Neutrophil (primary cell): Measurements from ENCODE around the gene GAD2.

Experiments
- H3K27ac ChIP-seq: fragments of 200-600 bp; sonication (generic); 2 replicates; pipeline ENCODE4 v1.5.1; 2016; ENCODE audit warnings: mild to moderate bottlenecking, moderate library complexity
- H3K27me3 ChIP-seq: fragments of 200-600 bp; sonication (generic); 2 replicates; pipeline ENCODE4 v1.6.0; 2016; ENCODE audit warnings: mild to moderate bottlenecking
- H3K36me3 ChIP-seq: fragments of 200-600 bp; sonication (generic); 2 replicates; pipeline ENCODE4 v1.5.1; 2017
- H3K4me1 ChIP-seq, 2 experiments: fragments of 200-600 bp in 1 of 2; sonication (generic) in 1 of 2; 1 replicate in 1 of 2; 2 replicates in 1 of 2; pipeline versions ENCODE4 v1.5.1 to v1.6.1; 2013 to 2016; ENCODE audit warnings: low read depth in 1 of 2, low read length in 1 of 2, mild to moderate bottlenecking in 1 of 2, moderate library complexity in 1 of 2; ENCODE audit not compliant: control insufficient read depth in 1 of 2, insufficient read depth in 1 of 2
- H3K4me3 ChIP-seq, 2 experiments: fragments of 200-600 bp in 1 of 2; sonication (generic) in 1 of 2; 1 replicate in 1 of 2; 2 replicates in 1 of 2; pipeline ENCODE4 v1.5.1; 2013 to 2016; ENCODE audit warnings: low read depth in 1 of 2, low read length in 1 of 2, mild to moderate bottlenecking in 1 of 2, moderate library complexity in 1 of 2
- H3K9me3 ChIP-seq: fragments of 200-600 bp; sonication (generic); 2 replicates; pipeline ENCODE4 v1.5.1; 2016
- CTCF ChIP-seq: fragments of 200-600 bp; sonication (generic); IDR thresholded peaks from 2 replicates; pipeline ENCODE4 v1.5.1; 2016; ENCODE audit warnings: antibody characterized with exemption

Gene GAD2

DNA sequence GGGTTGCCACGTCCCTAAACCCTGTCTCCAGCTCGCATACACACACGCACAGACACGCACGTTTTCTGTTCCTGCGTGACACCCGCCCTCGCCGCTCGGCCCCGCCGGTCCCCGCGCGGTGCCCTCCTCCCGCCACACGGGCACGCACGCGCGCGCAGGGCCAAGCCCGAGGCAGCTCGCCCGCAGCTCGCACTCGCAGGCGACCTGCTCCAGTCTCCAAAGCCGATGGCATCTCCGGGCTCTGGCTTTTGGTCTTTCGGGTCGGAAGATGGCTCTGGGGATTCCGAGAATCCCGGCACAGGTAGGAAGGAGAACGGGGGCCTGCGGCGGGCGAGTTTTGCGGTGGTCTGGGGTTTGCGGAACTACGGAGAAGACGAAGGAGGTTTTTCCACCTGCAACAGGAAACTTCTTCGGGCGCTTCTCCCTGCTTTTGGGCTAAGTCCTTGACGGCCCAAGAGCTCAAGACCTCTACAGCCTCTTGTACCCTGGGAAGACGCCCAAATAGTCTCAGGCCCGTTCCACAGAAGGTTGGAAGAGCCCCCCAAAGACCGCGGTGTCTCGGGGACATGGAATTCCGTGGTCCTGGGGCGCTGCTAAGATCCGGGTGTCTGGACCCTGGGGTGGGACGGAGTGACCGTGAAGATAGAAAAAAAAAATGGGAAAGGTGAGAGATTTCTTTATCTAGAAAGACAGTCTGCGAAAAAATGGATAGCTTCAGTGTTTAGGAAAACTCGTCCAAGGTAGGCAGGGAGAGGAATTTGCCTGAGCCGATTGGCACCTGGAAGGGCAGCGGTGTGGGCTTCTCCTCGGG is at the start of gene GAD2:
Gene GAD2, plus strand, starts transcription at position 190 of the 811 bp plus-strand sequence. Its CDS starts 36 bp downstream, at position 226.
- H3K9me3 ChIP-seq = no peaks in the 10 kb centered on the region
- peaks cover 100% of the 10 kb centered on the region for H3K27me3 ChIP-seq
- H3K4me1 ChIP-seq = no peaks in the 10 kb centered on the region
- no peak for TF ChIP-seq CTCF
- no peaks in the 10 kb centered on the region for H3K36me3 ChIP-seq
- H3K27ac ChIP-seq = no peak within 1 kb of the TSS
- no peak within 1 kb of the TSS for H3K4me3 ChIP-seq

GRCh38 chr10:26169466-26169865 is 47.1 kb upstream of the GAD2 start:
- Histone ChIP-seq H3K9me3 (no peaks in the 10 kb centered on the region), H3K4me1 (no peaks in the 10 kb centered on the region), H3K27ac (no peak overlapping the region), H3K27me3 (peaks cover 42% of the 10 kb centered on the region), H3K4me3 (no peak overlapping the region), H3K36me3 (no peaks in the 10 kb centered on the region)
- no peak for TF ChIP-seq CTCF

GRCh38 chr10:26172131-26172530 is 44.4 kb upstream of the GAD2 start:
- Histone ChIP-seq H3K27ac (no peak overlapping the region), H3K9me3 (no peaks in the 10 kb centered on the region), H3K4me3 (no peak overlapping the region), H3K4me1 (no peaks in the 10 kb centered on the region), H3K36me3 (no peaks in the 10 kb centered on the region), H3K27me3 (peaks cover 42% of the 10 kb centered on the region)
- TF ChIP-seq CTCF = no peak

DNA sequence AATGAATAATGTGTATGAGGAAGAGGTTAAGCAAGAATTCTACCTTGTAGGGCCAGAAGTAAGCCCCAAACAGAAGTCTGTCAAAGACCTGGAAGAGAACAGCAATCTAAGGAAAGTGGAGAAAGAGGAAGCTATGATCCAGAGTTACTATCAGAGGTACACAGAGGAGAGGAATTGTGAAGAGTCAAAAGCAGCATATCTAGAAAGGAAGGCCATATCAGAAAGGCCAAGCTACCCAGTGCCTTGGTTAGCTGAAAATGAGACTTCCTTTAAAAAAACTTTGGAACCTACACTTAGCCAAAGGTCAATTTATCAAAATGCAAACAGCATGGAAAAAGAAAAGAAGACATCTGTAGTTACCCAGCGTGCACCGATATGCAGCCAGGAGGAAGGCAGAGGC is 42.7 kb upstream of the GAD2 start:
- Histone ChIP-seq H3K4me1 (no peaks in the 10 kb centered on the region), H3K36me3 (no peaks in the 10 kb centered on the region), H3K4me3 (no peak overlapping the region), H3K27ac (no peak overlapping the region), H3K27me3 (peaks cover 32% of the 10 kb centered on the region), H3K9me3 (no peaks in the 10 kb centered on the region)
- no peak for TF ChIP-seq CTCF

GRCh38 chr10:26177341-26177740 is 39.2 kb upstream of the GAD2 start:
- H3K4me1 ChIP-seq = no peaks in the 10 kb centered on the region
- no peaks in the 10 kb centered on the region for H3K9me3 ChIP-seq
- no peak for TF ChIP-seq CTCF
- H3K4me3 ChIP-seq = no peak overlapping the region
- H3K27me3 ChIP-seq = peaks cover 10% of the 10 kb centered on the region
- H3K36me3 ChIP-seq = no peaks in the 10 kb centered on the region
- no peak overlapping the region for H3K27ac ChIP-seq
